HG02870 (cell line): ENCODE measurements around the gene EGFL6.

ENCODE experiments used
- ATAC-seq: cut with Tn5 transposase; IDR thresholded peaks from one replicate; pipeline ENCODE4 v1.9.1; 2021; ENCODE audit warnings: mild to moderate bottlenecking, moderate library complexity; ENCODE audit not compliant: unreplicated experiment

EGFL6 gene

GRCh38 chrX:13569479-13570260 lies at the start of gene EGFL6:
EGFL6 (plus strand) TSS chrX:13569601; CDS start chrX:13569862, 261 bp downstream.
- ATAC-seq = no peak

GRCh38 chrX:13520351-13520750 lies 49.0 kb upstream of the EGFL6 start:
- no peak for ATAC-seq

- no peak for ATAC-seq
Observed at GRCh38 chrX:13520936-13521335, 48.5 kb upstream of the EGFL6 start.

GRCh38 chrX:13522811-13523210 lies 46.6 kb upstream of the EGFL6 start:
- ATAC-seq = no peak

GRCh38 chrX:13533726-13534125 lies 35.7 kb upstream of the EGFL6 start:
- ATAC-seq = no peak

GRCh38 chrX:13535376-13536165 lies 33.8 kb upstream of the EGFL6 start:
- no peak for ATAC-seq

- no peak for ATAC-seq
Observed at GRCh38 chrX:13536551-13536950, 32.9 kb upstream of the EGFL6 start.

GRCh38 chrX:13538414-13538813 lies 31.0 kb upstream of the EGFL6 start:
- no peak for ATAC-seq

- ATAC-seq = no peak
Observed at GRCh38 chrX:13540602-13541001, 28.8 kb upstream of the EGFL6 start.

GRCh38 chrX:13545726-13546125 lies 23.7 kb upstream of the EGFL6 start:
- ATAC-seq = no peak

GRCh38 chrX:13547671-13548070 lies 21.7 kb upstream of the EGFL6 start:
- ATAC-seq = no peak

GRCh38 chrX:13550346-13550745 lies 19.1 kb upstream of the EGFL6 start:
- no peak for ATAC-seq

- no peak for ATAC-seq
Observed at GRCh38 chrX:13551610-13552009, 17.8 kb upstream of the EGFL6 start.

GRCh38 chrX:13552892-13553291 lies 16.5 kb upstream of the EGFL6 start:
- ATAC-seq = no peak

GRCh38 chrX:13565511-13565910 lies 3.9 kb upstream of the EGFL6 start:
- ATAC-seq = no peak

- ATAC-seq = no peak
Observed at GRCh38 chrX:13570261-13570605, 832 bp downstream of the EGFL6 start.

- ATAC-seq = no peak
Observed at GRCh38 chrX:13571136-13571535, 1.7 kb downstream of the EGFL6 start.

- ATAC-seq = peak; percentile 48
Observed at GRCh38 chrX:13574600-13574999, 5.2 kb downstream of the EGFL6 start.

GRCh38 chrX:13579661-13580060 lies 10.3 kb downstream of the EGFL6 start:
- ATAC-seq = no peak

GRCh38 chrX:13581554-13581953 lies 12.2 kb downstream of the EGFL6 start:
- ATAC-seq = no peak

GRCh38 chrX:13587786-13588477 lies 18.5 kb downstream of the EGFL6 start:
- ATAC-seq = no peak

GRCh38 chrX:13590207-13590606 lies 20.8 kb downstream of the EGFL6 start:
- ATAC-seq = no peak
